ENCODE data around the gene BPI.
A peak's percentile ranks its signal among the peaks of the same experiment; 100 is the strongest.

GRCh38 chr20:38337561-38338140 lies 33.7 kb downstream of the BPI start:
- TF ChIP-seq CTCF (IDR thresholded peaks at IDR 0.05), result peak; percentile 74 to 92 (median 84)
- no peak for TF ChIP-seq POLR2A (IDR thresholded peaks at IDR 0.05)
